GM21367 (cell line): ENCODE measurements around the gene TCF3.

Experiments
- ATAC-seq: cut with Tn5 transposase; IDR thresholded peaks from one replicate; pipeline ENCODE4 v1.9.1; 2021; ENCODE audit not compliant: unreplicated experiment

The TCF3 gene

DNA sequence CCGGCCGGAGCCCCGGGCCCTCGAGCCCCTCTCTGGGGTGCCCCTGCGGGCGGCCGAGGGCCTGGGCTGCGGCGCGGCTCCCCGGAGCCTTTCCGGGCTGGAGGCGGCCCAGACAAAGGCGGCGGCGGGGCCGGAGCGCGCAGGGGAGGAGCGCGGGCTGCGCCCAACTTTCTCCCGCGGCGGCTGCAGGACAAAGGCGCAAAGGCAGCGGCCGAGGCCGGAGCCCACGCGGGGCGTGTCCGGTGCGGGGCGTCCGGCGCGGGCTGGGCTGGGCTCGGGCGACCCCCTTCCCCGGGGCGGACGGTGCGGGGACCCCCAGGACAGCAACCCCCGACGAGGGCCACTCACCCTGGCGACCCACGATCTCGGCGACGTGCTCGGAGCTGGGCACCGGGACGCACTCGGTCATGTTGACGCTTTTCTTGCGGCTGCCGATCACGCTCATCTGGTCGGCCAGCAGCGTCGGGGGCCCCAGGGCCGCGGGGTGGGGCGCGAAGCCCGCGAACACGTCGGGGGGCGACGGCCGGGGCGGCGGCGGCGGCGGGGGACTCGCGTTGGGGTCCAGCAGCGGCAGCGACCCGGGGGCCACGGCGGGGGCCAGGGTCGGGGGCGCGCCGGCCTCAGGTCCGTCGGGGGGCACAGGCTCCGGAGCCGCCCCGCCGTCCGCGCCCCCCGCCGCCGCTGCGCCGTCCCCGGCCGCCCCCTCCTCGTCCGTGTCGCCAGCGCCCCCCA is 85.1 kb downstream of the TCF3 start:
- no peak for ATAC-seq

DNA sequence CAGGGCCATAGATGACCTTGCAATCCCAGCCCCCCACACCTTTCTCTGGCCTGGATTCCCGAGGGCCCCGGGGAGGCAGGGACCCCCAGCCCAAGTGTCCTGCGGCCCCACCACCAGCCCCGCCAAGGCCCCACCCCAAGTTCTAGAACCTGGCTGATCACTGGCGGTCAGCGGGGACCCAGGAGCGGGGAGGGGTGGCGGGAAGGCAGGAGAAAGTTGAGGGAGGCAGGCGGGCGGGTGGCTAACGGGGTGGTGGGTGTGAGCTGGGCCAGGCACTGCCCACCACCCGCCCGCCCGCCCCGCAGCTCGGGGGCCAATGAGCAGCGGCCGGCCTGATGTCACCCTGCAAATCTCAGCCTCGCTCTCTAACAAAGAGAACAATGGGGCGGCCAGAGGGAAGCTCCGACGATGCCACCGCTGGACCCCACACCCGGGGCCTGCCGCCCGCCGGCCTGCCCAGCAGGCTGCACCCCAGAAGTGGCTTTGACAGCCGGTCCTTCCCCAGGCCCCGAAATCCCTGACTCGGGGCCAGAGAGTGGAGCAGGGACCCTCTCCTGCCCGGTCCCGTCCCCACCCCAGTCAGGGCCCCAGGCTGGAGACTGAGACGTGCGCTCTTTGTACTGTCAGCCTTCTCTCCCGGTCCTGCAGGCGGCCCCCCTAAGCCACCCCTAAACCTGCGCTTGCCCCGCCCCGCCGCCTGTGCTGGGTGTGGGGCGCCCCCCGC is 85.9 kb downstream of the TCF3 start:
- no peak for ATAC-seq

DNA sequence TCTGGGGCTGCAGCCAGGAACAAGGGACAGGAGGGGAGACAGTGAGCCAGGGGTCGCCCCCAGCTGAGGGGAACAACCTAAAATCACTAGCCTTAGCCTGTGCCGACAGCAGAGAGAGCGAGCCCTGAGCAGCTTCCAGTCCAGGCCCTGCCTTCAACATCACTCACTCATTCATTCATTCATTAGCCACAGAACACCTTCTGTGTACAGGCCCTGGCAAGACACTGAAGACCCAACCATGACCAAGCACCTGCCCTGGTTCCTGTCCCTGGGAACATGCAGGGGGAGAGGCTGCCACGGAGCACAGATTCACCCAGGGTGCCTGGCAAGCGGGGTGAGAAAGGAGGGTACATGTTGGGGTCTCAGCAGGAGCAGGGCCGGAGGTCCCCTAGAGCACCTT is 89.2 kb downstream of the TCF3 start:
- ATAC-seq, result no peak

DNA sequence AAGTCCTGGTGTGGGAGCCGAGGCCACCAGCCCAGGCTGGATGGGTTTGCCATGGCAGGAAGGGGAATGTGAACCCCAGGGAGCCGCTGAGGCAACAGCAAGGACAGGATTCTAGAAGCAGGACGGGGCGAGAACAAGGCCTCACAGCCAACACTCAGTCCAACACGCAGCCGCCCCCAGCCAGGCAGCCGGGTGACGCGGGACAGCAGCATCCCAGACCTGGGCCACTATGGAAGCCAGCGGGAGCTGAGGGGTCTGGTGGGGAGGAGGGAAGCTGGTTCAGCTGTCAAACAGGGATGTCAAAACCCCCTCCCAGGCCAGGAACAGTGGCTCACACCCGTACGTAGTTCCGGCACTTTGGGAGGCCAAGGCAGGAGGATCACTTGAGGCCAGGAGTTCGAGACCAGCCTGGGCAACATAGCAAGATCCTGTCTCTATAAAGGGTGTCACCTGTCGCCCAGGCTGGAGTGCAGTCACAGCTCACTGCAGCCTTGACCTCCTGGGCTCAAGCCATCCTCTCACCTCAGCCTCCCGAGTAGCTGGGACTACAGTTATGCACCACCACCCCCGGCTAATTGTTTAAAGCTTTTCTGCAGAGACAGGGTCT is 91.1 kb downstream of the TCF3 start:
- ATAC-seq, result no peak

DNA sequence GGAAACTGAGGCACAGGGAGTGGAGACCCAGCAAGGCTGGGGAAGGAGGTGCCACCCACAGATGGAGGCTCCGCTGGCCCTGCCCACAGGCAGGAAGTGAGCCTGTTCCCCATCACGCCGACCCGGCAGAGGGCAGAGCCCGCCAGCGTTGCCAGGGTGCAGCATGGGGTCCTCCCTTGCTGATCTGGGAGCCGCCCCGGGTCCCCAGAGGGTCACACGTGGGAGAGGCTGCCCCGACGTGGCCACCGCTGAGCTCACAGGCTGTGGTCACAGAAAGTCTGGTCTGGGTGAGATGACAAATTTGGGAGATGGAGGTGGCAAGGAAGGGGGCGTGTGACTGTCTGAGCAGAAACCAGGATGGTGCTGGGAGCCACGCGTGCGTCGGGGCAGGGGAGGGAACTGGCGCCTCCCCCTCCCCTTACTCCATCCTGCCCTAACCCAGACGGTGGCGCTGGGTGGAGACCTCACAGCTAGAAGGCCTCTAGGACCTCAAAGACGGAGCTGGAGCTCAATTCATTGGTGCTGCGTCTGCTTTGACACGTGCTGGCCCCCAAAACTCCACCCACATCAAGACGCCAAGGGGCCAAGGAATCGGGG is 92.0 kb downstream of the TCF3 start:
- no peak for ATAC-seq
